Measurements from ENCODE around the gene MTCL3.

The MTCL3 gene

GRCh38 chr6:127518710-127519468 is at the start of gene MTCL3:
Gene MTCL3, minus strand, starts transcription at chr6:127519335.
- no peak for DNase-seq (ENCODE audit: low spot score)

- no peak for DNase-seq (ENCODE audit: low spot score)
Observed at GRCh38 chr6:127567476-127567875, 48.3 kb upstream of the MTCL3 start.

- DNase-seq (ENCODE audit: low spot score), result no peak
Observed at GRCh38 chr6:127566651-127567050, 47.5 kb upstream of the MTCL3 start.

- DNase-seq (ENCODE audit: low spot score), result no peak
Observed at GRCh38 chr6:127566119-127566518, 47.0 kb upstream of the MTCL3 start.

GRCh38 chr6:127564761-127565160 is 45.6 kb upstream of the MTCL3 start:
- no peak for DNase-seq (ENCODE audit: low spot score)

- DNase-seq (ENCODE audit: low spot score), result no peak
Observed at GRCh38 chr6:127561660-127562059, 42.5 kb upstream of the MTCL3 start.

GRCh38 chr6:127554435-127555006 is 35.4 kb upstream of the MTCL3 start:
- peak; percentile 6 for DNase-seq (ENCODE audit: low spot score)

GRCh38 chr6:127550403-127550802 is 31.3 kb upstream of the MTCL3 start:
- DNase-seq (ENCODE audit: low spot score), result no peak

- no peak for DNase-seq (ENCODE audit: low spot score)
Observed at GRCh38 chr6:127547904-127548649, 28.9 kb upstream of the MTCL3 start.

- DNase-seq (ENCODE audit: low spot score), result no peak
Observed at GRCh38 chr6:127547215-127547614, 28.1 kb upstream of the MTCL3 start.

GRCh38 chr6:127539272-127539671 is 20.1 kb upstream of the MTCL3 start:
- DNase-seq (ENCODE audit: low spot score), result no peak

GRCh38 chr6:127538750-127539264 is 19.7 kb upstream of the MTCL3 start:
- DNase-seq (ENCODE audit: low spot score), result no peak

GRCh38 chr6:127533736-127534135 is 14.6 kb upstream of the MTCL3 start:
- no peak for DNase-seq (ENCODE audit: low spot score)

GRCh38 chr6:127533011-127533410 is 13.9 kb upstream of the MTCL3 start:
- DNase-seq (ENCODE audit: low spot score), result no peak

- DNase-seq (ENCODE audit: low spot score), result no peak
Observed at GRCh38 chr6:127522714-127523113, 3.6 kb upstream of the MTCL3 start.

- no peak for DNase-seq (ENCODE audit: low spot score)
Observed at GRCh38 chr6:127520066-127520465, 931 bp upstream of the MTCL3 start.

GRCh38 chr6:127519469-127519785 is 292 bp upstream of the MTCL3 start:
- no peak for DNase-seq (ENCODE audit: low spot score)

- DNase-seq (ENCODE audit: low spot score), result no peak
Observed at GRCh38 chr6:127518191-127518709, 885 bp downstream of the MTCL3 start.

- no peak for DNase-seq (ENCODE audit: low spot score)
Observed at GRCh38 chr6:127517693-127518092, 1.4 kb downstream of the MTCL3 start.

- peak; percentile 28 for DNase-seq (ENCODE audit: low spot score)
Observed at GRCh38 chr6:127516662-127517273, 2.4 kb downstream of the MTCL3 start.

GRCh38 chr6:127515794-127516661 is 3.1 kb downstream of the MTCL3 start:
- peak; percentile 67 for DNase-seq (ENCODE audit: low spot score)
